AG09319 (cell line): ENCODE measurements around the gene CDKN1B.
A peak's percentile ranks its signal among the peaks of the same experiment; 100 is the strongest.

Experiments
- DNase-seq: peaks from one replicate; pipeline ENCODE4 v3.0.0-alpha.2; 2010; ENCODE audit warnings: low read depth; ENCODE audit errors: extremely low read depth
- TF ChIP-seq, protein P1 (sequence below): IDR thresholded peaks from 2 replicates; pipeline ENCODE4 v1.5.1; 2011; ENCODE audit warnings: low read depth, mild to moderate bottlenecking, inconsistent platforms, low read length, moderate library complexity

Gene CDKN1B

DNA sequence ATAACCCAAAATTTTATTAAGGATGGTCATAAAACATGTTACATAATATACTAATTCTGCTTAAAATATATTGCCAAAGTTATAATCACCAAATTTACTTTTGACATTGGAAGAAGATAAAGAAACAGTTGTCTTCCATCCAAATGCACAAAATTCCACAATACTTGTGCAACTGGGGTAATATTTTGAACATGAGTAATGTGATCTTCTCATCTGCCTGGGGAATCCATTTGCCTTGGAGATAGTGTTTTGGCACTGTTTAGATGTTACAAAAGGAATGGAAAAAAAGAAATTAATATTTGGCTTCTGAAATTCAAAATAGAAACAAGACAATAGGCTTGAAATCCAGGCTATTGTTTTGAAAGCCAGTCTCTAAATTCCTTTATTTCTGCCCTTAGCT, 30.2 kb upstream of the CDKN1B start:
- TF ChIP-seq, protein P1, sequence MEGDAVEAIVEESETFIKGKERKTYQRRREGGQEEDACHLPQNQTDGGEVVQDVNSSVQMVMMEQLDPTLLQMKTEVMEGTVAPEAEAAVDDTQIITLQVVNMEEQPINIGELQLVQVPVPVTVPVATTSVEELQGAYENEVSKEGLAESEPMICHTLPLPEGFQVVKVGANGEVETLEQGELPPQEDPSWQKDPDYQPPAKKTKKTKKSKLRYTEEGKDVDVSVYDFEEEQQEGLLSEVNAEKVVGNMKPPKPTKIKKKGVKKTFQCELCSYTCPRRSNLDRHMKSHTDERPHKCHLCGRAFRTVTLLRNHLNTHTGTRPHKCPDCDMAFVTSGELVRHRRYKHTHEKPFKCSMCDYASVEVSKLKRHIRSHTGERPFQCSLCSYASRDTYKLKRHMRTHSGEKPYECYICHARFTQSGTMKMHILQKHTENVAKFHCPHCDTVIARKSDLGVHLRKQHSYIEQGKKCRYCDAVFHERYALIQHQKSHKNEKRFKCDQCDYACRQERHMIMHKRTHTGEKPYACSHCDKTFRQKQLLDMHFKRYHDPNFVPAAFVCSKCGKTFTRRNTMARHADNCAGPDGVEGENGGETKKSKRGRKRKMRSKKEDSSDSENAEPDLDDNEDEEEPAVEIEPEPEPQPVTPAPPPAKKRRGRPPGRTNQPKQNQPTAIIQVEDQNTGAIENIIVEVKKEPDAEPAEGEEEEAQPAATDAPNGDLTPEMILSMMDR = no peak
- peak; percentile 2 for DNase-seq

DNA sequence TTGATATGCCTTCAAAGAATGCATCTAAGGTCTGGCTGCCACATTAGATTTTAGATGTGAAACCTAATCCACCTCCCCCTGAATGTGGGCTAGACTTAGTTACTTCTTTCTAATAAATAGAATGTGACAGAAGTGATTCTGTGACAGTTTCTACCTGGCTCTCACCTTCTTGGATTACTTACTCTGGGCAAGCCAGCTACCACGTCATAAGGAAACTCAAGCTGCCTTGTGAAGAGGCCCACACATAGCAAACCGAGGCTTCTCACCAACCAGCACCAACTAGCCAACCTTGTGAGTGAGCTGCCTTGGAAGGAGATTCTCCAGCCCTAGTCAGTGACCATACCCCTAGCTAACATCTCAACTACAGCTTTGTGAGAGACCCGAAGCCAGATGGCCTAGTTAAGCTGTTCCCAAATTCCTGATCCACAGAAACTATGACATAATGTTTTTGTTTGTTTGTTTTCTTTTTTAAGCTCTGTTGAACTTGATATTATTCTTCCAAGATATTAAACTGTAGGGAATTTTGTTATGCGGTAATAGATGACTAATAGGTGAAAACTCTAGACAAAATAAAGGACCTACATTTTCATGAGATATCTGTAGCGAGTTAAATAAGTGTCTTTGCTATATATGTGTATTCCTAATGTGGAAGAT, 27.4 kb upstream of the CDKN1B start:
- TF ChIP-seq, protein P1 = no peak
- DNase-seq = no peak

DNA sequence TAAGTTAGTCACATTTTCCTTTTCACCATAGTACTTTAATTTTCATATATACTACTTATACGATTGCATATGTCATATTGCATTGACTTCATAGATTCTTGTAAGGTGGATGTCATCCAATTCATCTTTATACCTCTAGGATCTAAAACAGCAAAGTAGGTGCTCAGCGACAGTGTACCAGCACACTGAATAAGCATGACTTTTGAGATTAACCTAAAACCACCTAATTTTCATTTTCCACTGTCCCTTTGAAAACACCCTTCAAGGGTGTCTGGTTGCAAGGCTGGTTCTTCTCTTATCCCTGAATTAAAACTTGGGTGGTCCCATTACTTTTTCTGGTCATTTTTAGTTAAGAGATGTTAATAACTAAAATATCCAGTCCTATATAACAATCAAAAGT, 25.6 kb upstream of the CDKN1B start:
- no peak for DNase-seq
- TF ChIP-seq, protein P1 = no peak

DNA sequence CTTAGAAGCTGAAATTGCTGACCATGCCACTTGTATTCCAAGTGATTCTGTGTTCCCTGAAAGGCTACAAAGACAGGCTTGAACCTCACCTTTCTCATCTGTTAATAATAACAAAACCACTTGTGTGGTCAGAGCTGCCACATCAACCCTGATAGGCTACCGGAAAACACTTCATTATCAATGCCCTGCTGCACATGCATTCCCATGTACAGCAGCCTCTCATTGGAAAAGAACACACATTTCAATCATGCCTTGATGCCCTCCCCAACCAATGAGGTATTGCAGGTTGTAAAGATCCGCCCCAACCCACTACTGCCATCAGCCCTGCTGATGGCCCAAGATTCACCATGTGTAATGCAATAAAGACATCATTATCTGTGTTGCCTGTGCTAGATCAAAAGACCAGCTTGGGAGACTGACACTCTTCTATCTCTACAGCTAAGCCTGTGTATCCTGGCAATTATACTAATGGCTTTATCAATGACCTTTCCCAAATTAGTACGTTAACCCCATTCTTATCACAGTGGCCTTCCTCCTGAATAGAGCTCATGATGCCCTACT, 24.0 kb upstream of the CDKN1B start:
- TF ChIP-seq, protein P1 = no peak
- DNase-seq = no peak

DNA sequence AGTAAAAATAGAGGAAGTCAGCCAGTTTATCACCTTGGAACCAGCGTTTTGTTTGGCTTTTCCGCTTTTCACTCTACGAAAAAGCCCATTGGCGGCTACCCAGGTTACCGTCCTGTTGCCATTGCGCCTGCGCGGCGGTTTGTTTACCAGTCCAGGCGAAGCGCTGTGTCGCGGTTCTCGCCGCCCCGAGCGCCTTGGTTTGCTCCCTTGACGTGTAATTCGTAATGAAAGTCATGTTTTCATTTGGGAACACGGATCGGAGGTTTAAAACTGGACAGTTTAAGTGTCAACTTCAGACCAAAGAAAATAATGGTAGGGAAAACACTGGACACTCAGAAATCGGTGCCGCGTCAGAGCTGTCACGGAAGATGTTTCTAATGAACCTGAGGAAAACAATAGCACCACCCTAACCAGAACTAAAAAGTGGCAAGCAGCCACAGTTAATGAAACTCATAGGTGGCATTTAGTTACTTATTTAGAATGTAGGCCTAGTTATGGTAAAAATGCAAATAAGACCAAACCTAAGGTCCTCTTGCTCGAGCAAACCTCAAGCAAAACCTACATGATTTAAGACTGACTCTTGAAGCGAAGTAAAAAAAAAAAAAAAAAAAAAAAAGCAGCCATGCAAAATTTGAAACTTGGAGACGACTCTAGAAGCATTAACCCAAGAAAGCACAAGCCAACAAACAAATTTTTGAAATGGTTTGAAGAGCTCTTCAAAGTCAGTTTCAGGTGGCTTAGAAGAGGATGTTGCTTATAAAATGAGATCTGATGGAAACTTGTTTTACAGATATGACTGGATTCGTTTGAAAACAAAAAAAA, 20.4 kb upstream of the CDKN1B start:
- peak; percentile 61 for DNase-seq
- TF ChIP-seq, protein P1 = no peak

DNA sequence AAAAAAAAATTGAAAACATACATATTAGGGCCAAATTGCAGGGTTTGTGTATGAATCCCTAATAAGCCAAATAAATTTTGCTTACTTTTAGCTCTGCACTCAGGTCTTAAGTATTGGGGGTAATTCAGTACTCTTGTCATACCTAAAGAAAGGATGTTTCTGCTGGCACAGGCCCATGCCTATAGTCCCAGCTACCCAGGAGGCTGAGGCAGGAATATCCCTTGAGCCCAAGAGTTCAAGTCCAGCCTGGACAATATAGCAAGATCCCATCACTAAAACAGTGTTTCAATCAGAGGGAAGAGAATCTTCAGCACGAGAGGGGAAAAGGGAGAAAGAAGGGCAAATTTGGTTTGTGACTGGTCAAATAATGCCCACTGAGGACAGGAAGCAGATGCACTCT, 17.8 kb upstream of the CDKN1B start:
- DNase-seq = no peak
- TF ChIP-seq, protein P1 = no peak

DNA sequence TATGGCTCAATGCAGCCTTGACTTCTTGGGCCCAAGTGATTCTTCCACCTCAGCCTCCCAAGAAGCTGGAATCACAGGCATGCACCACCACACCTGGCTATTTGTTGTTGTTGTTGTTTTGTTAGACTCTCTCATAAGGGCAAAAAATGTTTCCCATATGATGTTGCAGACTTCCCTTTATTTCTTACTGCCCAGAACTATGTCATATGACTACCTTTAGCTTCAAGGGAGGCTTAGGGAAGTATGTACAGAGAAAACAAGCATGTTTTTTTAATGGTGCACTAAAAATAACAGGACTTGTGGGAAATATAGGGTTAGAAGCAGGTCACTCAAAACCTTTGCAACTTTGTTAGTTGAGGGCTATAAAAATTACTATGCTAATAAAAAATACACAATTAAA, 16.9 kb upstream of the CDKN1B start:
- TF ChIP-seq, protein P1 = no peak
- no peak for DNase-seq
